Measurements from ENCODE around the gene RIN3.

GRCh38 chr14:92599811-92600210, 86.2 kb downstream of the RIN3 start:
- TF ChIP-seq CTCF (conservative IDR thresholded peaks at IDR 0.05; ENCODE audit: low read depth, low read length) (no peak), EZH2 (IDR thresholded peaks at IDR 0.05; ENCODE audit: low read length, unreplicated experiment) (no peak), EZH2phosphoT487 (IDR thresholded peaks at IDR 0.05; ENCODE audit: borderline replicate concordance, low read length) (no peak)

Measured in PC-3 (cell line).